GM21737 (cell line): ENCODE measurements around the gene MRPS15.

Source experiments
- ATAC-seq: cut with Tn5 transposase; IDR thresholded peaks from one replicate; pipeline ENCODE4 v1.9.1; 2021; ENCODE audit warnings: mild to moderate bottlenecking, moderate library complexity; ENCODE audit not compliant: unreplicated experiment

MRPS15 gene

GRCh38 chr1:36421649-36422048 is 42.5 kb downstream of the MRPS15 start:
- no peak for ATAC-seq

GRCh38 chr1:36420836-36421317 is 43.3 kb downstream of the MRPS15 start:
- no peak for ATAC-seq

- no peak for ATAC-seq
Measured at GRCh38 chr1:36420409-36420808, 43.8 kb downstream of the MRPS15 start.

GRCh38 chr1:36419569-36419968 is 44.6 kb downstream of the MRPS15 start:
- no peak for ATAC-seq

- ATAC-seq = no peak
Measured at GRCh38 chr1:36419140-36419539, 45.0 kb downstream of the MRPS15 start.

- ATAC-seq = no peak
Measured at GRCh38 chr1:36417931-36418330, 46.3 kb downstream of the MRPS15 start.

- ATAC-seq = no peak
Measured at GRCh38 chr1:36415661-36416326, 48.4 kb downstream of the MRPS15 start.

GRCh38 chr1:36414384-36414783 is 49.8 kb downstream of the MRPS15 start:
- no peak for ATAC-seq

GRCh38 chr1:36411674-36412648 is 52.2 kb downstream of the MRPS15 start:
- no peak for ATAC-seq

- no peak for ATAC-seq
Measured at GRCh38 chr1:36408479-36408878, 55.7 kb downstream of the MRPS15 start.

GRCh38 chr1:36406440-36406839 is 57.7 kb downstream of the MRPS15 start:
- ATAC-seq = no peak
